Motor neuron (in vitro differentiated cells): ENCODE results near the gene LRRC40. TPM values are rescaled to one million over a fixed set of nuclear protein-coding genes. Genes with fewer than 3 reads are reported as not detected.
"Not testable (repeated sequence)": the region's sequence is repeated elsewhere in the genome, so short reads cannot be mapped to it uniquely, and the experiment has no call there.

Experiments
- ATAC-seq, 8 experiments: fragments of 200-7000 bp; cut with Tn5 transposase; replicated peaks in 6 of 8; 2 replicates each; pipeline ENCODE4 v1.8.0; 2021; ENCODE audit warnings: mild to moderate bottlenecking in 8 of 8, moderate library complexity in 8 of 8
- H3K27ac ChIP-seq, 2 donors: fragments of 250-450 bp; sonication (Bioruptor Pico); 2 replicates each; pipeline ENCODE4 v1.9.0; 2021; ENCODE audit warnings: antibody characterized with exemption in 2 of 2, mild to moderate bottlenecking in 2 of 2, moderate library complexity in 1 of 2
- H3K4me1 ChIP-seq, 2 donors: fragments of 250-450 bp; sonication (Bioruptor Pico); replicated peaks in 1 of 2; 2 replicates each; pipeline ENCODE4 v1.6.1; 2021; ENCODE audit warnings: antibody characterized with exemption in 2 of 2, mild to moderate bottlenecking in 2 of 2, moderate library complexity in 1 of 2
- H3K4me3 ChIP-seq, 5 donors: fragments of 250-450 bp; sonication (Bioruptor Pico); 2 replicates each; pipeline ENCODE4 v1.9.0; 2021; ENCODE audit warnings: antibody characterized with exemption in 5 of 5, mild to moderate bottlenecking in 5 of 5, moderate library complexity in 4 of 5
- WGBS, 10 experiments: fragments of 450-650 bp; shearing (Covaris generic); methylation state at CpG; one replicate each; pipeline ENCODE4 v1.0.0; 2022; 5-methylcytosine and 5-hydroxymethylcytosine counted together
- in situ Hi-C, 9 experiments: fragments of 400-800 bp; cut with MboI; loops; one replicate each; pipeline ENCODE4 v1.15.0; 2021; ENCODE audit warnings: low sequenced_read_pairs in 9 of 9, low pct_unique_long_range_greater_than_20kb in 2 of 9; ENCODE audit not compliant: unreplicated experiment in 9 of 9
- total RNA-seq, 8 experiments: library from RNA; unstranded; fragments of 300-600 nt; gene quantifications; 2 replicates each; pipeline versions ENCODE4 v1.2.3 to v1.2.4, GENCODE V29; 2022

The LRRC40 gene
- total RNA-seq, 8 experiments from 2014 or later, result 8.1 to 54.6 (median 34.5) TPM

GRCh38 chr1:70220517-70221237 is 15.3 kb upstream of the LRRC40 start:
- WGBS, 10 experiments, result 13 to 57% (median 29%) methylated on average over 6 to 17 of the region's 17 CpGs
- ATAC-seq, result peak; percentile 1 to 6 (median 2)
- in situ Hi-C loops, result no loop called here
- Histone ChIP-seq H3K4me3 (peak overlapping the region; percentile 49 to 90 (median 64)), H3K4me1 (peaks cover 12 to 28% of the 10 kb centered on the region in 2 donors), H3K27ac (peak overlapping the region; percentile 92 to 96)

- Histone ChIP-seq H3K4me3 (no peak overlapping the region), H3K27ac (no peak overlapping the region), H3K4me1 (peaks cover 12 to 28% of the 10 kb centered on the region in 2 donors)
- no peak for ATAC-seq
- 85 to 100% (median 100%) methylated on average over 1 to 2 of the region's 2 CpGs; no CpG with 5 or more reads in 3 of the 10 experiments for WGBS, 10 experiments
- in situ Hi-C loops, result no loop called here
These were observed 14.6 kb upstream of the LRRC40 start for GRCh38 chr1:70220015-70220414.

GRCh38 chr1:70211541-70211940 is 6.2 kb upstream of the LRRC40 start:
- Histone ChIP-seq H3K4me1 (peaks cover 9 to 12% of the 10 kb centered on the region in 2 donors), H3K4me3 (no peak overlapping the region), H3K27ac (no peak overlapping the region)
- ATAC-seq, result no peak
- in situ Hi-C loops, result no loop called here

GRCh38 chr1:70210820-70211219 is 5.4 kb upstream of the LRRC40 start:
- Histone ChIP-seq H3K27ac (no peak overlapping the region), H3K4me3 (no peak overlapping the region), H3K4me1 (peaks cover 11 to 13% of the 10 kb centered on the region in 2 donors)
- 0 to 100% (median 88%) methylated on average over 1 of the region's 1 CpG for WGBS, 10 experiments
- ATAC-seq, result no peak
- in situ Hi-C loops, result no loop called here

DNA sequence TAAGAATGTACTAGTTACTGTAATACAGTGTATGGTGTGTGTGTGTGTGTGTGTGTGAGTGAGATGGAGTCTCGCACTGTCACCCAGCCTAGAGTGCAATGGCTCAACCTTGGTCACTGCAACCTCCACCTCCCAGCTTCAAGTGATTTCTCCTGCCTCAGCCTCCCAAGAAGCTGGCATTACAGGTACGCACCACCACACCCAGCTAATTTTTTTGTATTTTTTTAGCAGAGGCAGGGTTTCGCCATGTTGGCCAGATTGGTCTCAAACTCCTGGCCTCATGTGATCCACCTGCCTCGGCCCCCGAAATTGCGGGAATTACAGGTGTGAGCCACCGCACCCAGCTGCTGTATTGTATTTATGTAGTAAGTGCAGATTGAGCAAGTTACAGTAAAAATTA is 2.9 kb upstream of the LRRC40 start:
- in situ Hi-C loops, result no loop called here
- ATAC-seq, result no peak
- Histone ChIP-seq H3K4me1 (peaks cover 19 to 24% of the 10 kb centered on the region in 2 donors), H3K4me3 (no peak overlapping the region), H3K27ac (no peak overlapping the region)
- 92 to 100% (median 100%) methylated on average over 1 to 7 of the region's 7 CpGs; no CpG with 5 or more reads in 3 of the 10 experiments for WGBS, 10 experiments

- Histone ChIP-seq H3K27ac (no peak overlapping the region), H3K4me1 (peaks cover 19 to 26% of the 10 kb centered on the region in 2 donors), H3K4me3 (no peak overlapping the region)
- in situ Hi-C loops, result no loop called here
- no peak for ATAC-seq
- WGBS, 10 experiments, result 86 to 100% (median 93%) methylated on average over 2 to 4 of the region's 4 CpGs
These were observed 2.1 kb upstream of the LRRC40 start for GRCh38 chr1:70207492-70207891.

DNA sequence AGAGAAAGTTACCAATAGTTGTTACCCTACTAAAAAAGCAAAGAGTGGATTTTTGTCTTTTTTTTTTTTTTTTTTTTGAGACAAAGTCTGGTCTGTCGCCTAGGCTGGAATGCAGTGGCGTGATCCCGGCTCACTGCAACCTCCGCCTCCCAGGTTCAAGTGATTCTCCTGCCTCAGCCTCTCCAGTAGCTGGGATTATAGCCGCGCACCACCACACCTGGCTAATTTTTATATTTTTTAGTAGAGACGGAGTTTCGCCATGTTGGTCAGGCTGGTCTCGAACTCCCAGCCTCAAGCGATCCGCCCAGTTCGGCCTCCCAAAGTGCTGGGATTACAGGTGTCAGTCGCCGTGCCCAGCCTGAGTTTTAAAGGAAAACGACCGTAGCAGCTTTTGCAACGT is 1.5 kb upstream of the LRRC40 start:
- H3K27ac ChIP-seq, ATAC-seq, in situ Hi-C loops: not testable (repeated sequence)
- Histone ChIP-seq H3K4me1 (peaks cover 21 to 26% of the 10 kb centered on the region in 2 donors), H3K4me3 (peak overlapping the region; percentile 57 to 96 (median 87))
- 67 to 100% (median 79%) methylated on average over 5 to 17 of the region's 17 CpGs; no CpG with 5 or more reads in 2 of the 10 experiments for WGBS, 10 experiments

GRCh38 chr1:70205071-70205433 is 327 bp downstream of the LRRC40 start:
- Histone ChIP-seq H3K4me3 (peak overlapping the region; percentile 57 to 96 (median 87)), H3K4me1 (peaks cover 21 to 26% of the 10 kb centered on the region in 2 donors), H3K27ac (peak overlapping the region; percentile 89 to 96)
- 0% methylated on average over 2 to 10 of the region's 11 CpGs; no CpG with 5 or more reads in 2 of the 10 experiments for WGBS, 10 experiments
- peak; percentile 20 to 58 (median 49) for ATAC-seq
- in situ Hi-C loops, result no loop called here

GRCh38 chr1:70204600-70204999 is 779 bp downstream of the LRRC40 start:
- ATAC-seq, result peak in 1 of 8 experiments; percentile 1
- peaks cover 21 to 26% of the 10 kb centered on the region in 2 donors for H3K4me1 ChIP-seq
- in situ Hi-C loops, result no loop called here
- H3K27ac ChIP-seq, result peak overlapping the region; percentile 89 to 96
- H3K4me3 ChIP-seq, result peak overlapping the region; percentile 57 to 96 (median 87)
- 0 to 10% (median 0%) methylated on average over 1 to 4 of the region's 4 CpGs; no CpG with 5 or more reads in 3 of the 10 experiments for WGBS, 10 experiments

- in situ Hi-C loops, result no loop called here
- ATAC-seq, result no peak
- Histone ChIP-seq H3K4me1 (peaks cover 21 to 26% of the 10 kb centered on the region in 2 donors), H3K4me3 (peak overlapping the region; percentile 57 to 96 (median 87)), H3K27ac (no peak overlapping the region)
- WGBS, 10 experiments, result 50 to 100% (median 100%) methylated on average over 1 of the region's 1 CpG; no CpG with 5 or more reads in 1 of the 10 experiments
These were observed 1.2 kb downstream of the LRRC40 start for GRCh38 chr1:70204139-70204538.

- WGBS, 10 experiments, result 10 to 100% (median 68%) methylated on average over 1 to 2 of the region's 2 CpGs
- in situ Hi-C loops, result no loop called here
- no peak for ATAC-seq
- Histone ChIP-seq H3K4me1 (peaks cover 20 to 21% of the 10 kb centered on the region in 2 donors), H3K27ac (no peak overlapping the region), H3K4me3 (no peak overlapping the region)
These were observed 3.1 kb downstream of the LRRC40 start for GRCh38 chr1:70202173-70202758.

DNA sequence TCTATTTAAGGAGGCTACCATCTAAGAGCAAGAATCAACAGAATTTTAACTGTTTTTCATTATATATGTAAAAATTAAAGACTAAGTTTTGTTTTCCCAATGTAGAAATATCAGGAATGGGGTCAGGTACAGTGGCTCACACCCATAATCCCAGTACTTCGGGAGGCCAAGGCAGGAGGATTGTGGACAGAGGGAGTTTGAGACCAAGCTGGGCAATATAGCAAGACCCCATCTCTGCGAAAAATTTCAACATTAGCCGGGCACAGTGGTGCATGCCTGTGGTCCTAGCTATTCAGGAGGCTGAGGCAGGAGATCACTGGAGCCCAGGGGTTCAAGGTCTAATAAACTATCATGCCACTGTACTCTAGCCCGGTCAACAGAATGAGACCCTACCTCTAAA is 5.3 kb downstream of the LRRC40 start:
- WGBS, 10 experiments, result 81 to 100% (median 96%) methylated on average over 1 to 4 of the region's 4 CpGs
- no peak for ATAC-seq
- in situ Hi-C loops, result no loop called here
- no peak overlapping the region for H3K4me3 ChIP-seq
- peaks cover 11 to 12% of the 10 kb centered on the region in 2 donors for H3K4me1 ChIP-seq
- no peak overlapping the region for H3K27ac ChIP-seq

GRCh38 chr1:70196333-70196732 is 9.0 kb downstream of the LRRC40 start:
- WGBS, 10 experiments, result 32 to 95% (median 87%) methylated on average over 2 to 3 of the region's 3 CpGs
- in situ Hi-C loops, result no loop called here
- no peak for ATAC-seq
- Histone ChIP-seq H3K4me1 (no peaks in the 10 kb centered on the region), H3K4me3 (no peak overlapping the region), H3K27ac (no peak overlapping the region)
